Fibroblast of lung (primary cell): ENCODE data around the gene INSRR.

Source experiments
- CTCF ChIP-seq, 2 donors: IDR thresholded peaks in 1 of 2; conservative IDR thresholded peaks in 1 of 2; 1 replicate in 1 of 2; 2 replicates in 1 of 2; pipeline ENCODE4 v1.5.1; 2011 to 2012; ENCODE audit warnings: low read length in 2 of 2, control low read depth in 1 of 2, inconsistent platforms in 1 of 2, low read depth in 1 of 2, mild to moderate bottlenecking in 1 of 2
- EZH2 ChIP-seq: IDR thresholded peaks from 2 replicates; pipeline ENCODE4 v1.5.1; 2012; ENCODE audit warnings: low read length, control low read depth, mild to moderate bottlenecking; ENCODE audit errors: missing control alignments

DNA sequence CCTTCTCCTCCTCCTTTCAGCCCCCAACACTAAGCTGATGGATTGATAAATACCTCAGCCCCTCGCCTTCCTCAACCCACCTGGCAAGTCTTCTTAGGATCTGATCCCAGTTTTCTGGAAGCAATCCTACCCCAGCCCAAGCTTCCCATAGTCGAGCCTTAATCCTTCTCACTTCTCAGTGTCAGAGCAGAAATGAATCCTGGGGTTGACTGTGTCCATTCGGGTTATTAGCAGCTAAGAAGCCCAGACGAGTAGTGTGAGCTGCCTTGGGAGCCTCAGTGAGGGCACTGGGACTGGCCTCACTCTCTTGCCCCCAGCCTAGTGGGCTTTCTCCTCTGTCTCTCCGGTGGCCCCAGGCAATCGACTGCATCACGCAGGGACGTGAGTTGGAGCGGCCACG lies 22.2 kb upstream of the INSRR start:
- TF ChIP-seq EZH2 (no peak), CTCF (conservative IDR thresholded peaks at IDR 0.05 in 1 of 2, IDR thresholded peaks at IDR 0.05 in 1 of 2; ENCODE audit: low read depth in 1 of 2, low read length in 2 of 2) (no peak)
